HK-2 (cell line): ENCODE data around the gene PFDN4.
A peak's percentile ranks its signal among the peaks of the same experiment; 100 is the strongest.

ENCODE experiments used
- DNase-seq: peaks from one replicate; pipeline ENCODE4 v3.0.0-alpha.2; 2018; ENCODE audit not compliant: unreplicated experiment

PFDN4 gene

GRCh38 chr20:54173653-54174456, 34.0 kb upstream of the PFDN4 start, which contains the start of gene CYP24A1:
Gene CYP24A1 (minus strand): TSS chr20:54173986. CDS start chr20:54173579, 407 bp downstream.
- peak; percentile 82 for DNase-seq

GRCh38 chr20:54174457-54175175, 33.3 kb upstream of the PFDN4 start:
- DNase-seq: no peak

- DNase-seq: no peak
Measured at GRCh38 chr20:54176610-54177009, 31.3 kb upstream of the PFDN4 start.

GRCh38 chr20:54177378-54177777, 30.5 kb upstream of the PFDN4 start:
- no peak for DNase-seq

- no peak for DNase-seq
Measured at GRCh38 chr20:54178256-54178655, 29.6 kb upstream of the PFDN4 start.

- DNase-seq: no peak
Measured at GRCh38 chr20:54179946-54180345, 27.9 kb upstream of the PFDN4 start.

- DNase-seq: no peak
Measured at GRCh38 chr20:54180931-54181330, 27.0 kb upstream of the PFDN4 start.

- DNase-seq: no peak
Measured at GRCh38 chr20:54184071-54184470, 23.8 kb upstream of the PFDN4 start.

GRCh38 chr20:54184904-54185626, 22.8 kb upstream of the PFDN4 start:
- no peak for DNase-seq

- no peak for DNase-seq
Measured at GRCh38 chr20:54188132-54188849, 19.6 kb upstream of the PFDN4 start.

GRCh38 chr20:54189630-54190029, 18.3 kb upstream of the PFDN4 start:
- DNase-seq: no peak

GRCh38 chr20:54190217-54190616, 17.7 kb upstream of the PFDN4 start:
- DNase-seq: no peak

GRCh38 chr20:54193817-54194216, 14.1 kb upstream of the PFDN4 start:
- no peak for DNase-seq

GRCh38 chr20:54194724-54195438, 13.0 kb upstream of the PFDN4 start:
- DNase-seq: peak; percentile 71

- DNase-seq: no peak
Measured at GRCh38 chr20:54195483-54196472, 12.1 kb upstream of the PFDN4 start.

GRCh38 chr20:54197621-54198604, 10.0 kb upstream of the PFDN4 start:
- peak; percentile 56 for DNase-seq

GRCh38 chr20:54199283-54199682, 8.6 kb upstream of the PFDN4 start:
- no peak for DNase-seq

- peak; percentile 82 for DNase-seq
Measured at GRCh38 chr20:54199721-54200176, 8.1 kb upstream of the PFDN4 start.
